Mammary epithelial cell (primary cell): ENCODE measurements around the gene RGS6.

ENCODE experiments used
- EZH2 ChIP-seq: IDR thresholded peaks from 2 replicates; pipeline ENCODE4 v1.6.1; 2012; ENCODE audit warnings: low read length, inconsistent platforms, borderline replicate concordance
- TF ChIP-seq, protein P1 (sequence below), 2 donors: IDR thresholded peaks in 1 of 2; conservative IDR thresholded peaks in 1 of 2; 2 replicates each; pipeline ENCODE4 v1.5.1; 2011 to 2012; ENCODE audit warnings: inconsistent platforms in 2 of 2, low read length in 2 of 2, mild to moderate bottlenecking in 2 of 2, control low read depth in 1 of 2, low read depth in 1 of 2; ENCODE audit not compliant: insufficient read depth in 1 of 2; ENCODE audit errors: extremely low read depth in 1 of 2

DNA sequence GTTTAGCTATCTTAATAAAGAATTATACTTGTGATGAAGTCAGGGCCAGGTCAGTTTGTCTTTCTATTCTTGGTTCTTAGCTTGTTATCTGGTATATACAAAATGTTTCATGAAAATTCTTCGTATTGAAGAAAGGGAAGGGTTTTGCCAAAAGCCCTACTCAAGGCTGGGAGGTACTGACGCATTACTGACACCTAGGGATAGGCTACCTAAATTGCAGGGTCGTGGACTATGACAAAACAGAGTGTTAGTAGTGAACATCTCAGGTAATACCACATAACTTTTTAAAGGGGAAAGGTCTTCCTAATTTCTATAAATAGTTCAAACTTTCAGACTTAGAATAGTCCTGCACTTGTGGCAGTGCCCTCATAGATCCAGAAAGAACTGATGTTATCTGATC lies 246.3 kb downstream of the RGS6 start:
- TF ChIP-seq, protein P1, sequence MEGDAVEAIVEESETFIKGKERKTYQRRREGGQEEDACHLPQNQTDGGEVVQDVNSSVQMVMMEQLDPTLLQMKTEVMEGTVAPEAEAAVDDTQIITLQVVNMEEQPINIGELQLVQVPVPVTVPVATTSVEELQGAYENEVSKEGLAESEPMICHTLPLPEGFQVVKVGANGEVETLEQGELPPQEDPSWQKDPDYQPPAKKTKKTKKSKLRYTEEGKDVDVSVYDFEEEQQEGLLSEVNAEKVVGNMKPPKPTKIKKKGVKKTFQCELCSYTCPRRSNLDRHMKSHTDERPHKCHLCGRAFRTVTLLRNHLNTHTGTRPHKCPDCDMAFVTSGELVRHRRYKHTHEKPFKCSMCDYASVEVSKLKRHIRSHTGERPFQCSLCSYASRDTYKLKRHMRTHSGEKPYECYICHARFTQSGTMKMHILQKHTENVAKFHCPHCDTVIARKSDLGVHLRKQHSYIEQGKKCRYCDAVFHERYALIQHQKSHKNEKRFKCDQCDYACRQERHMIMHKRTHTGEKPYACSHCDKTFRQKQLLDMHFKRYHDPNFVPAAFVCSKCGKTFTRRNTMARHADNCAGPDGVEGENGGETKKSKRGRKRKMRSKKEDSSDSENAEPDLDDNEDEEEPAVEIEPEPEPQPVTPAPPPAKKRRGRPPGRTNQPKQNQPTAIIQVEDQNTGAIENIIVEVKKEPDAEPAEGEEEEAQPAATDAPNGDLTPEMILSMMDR (conservative IDR thresholded peaks at IDR 0.05 in 1 of 2, IDR thresholded peaks at IDR 0.05 in 1 of 2; ENCODE audit: extremely low read depth in 1 of 2, insufficient read depth in 1 of 2, low read depth in 1 of 2, low read length in 2 of 2) = no peak
- no peak for TF ChIP-seq EZH2
